BJ (cell line): ENCODE measurements around the gene XK. TPM values are rescaled to one million over a fixed set of nuclear protein-coding genes. Genes with fewer than 3 reads are reported as not detected.

Experiments
- CTCF ChIA-PET: fragments of 350-600 bp; formaldehyde crosslinking; extraction: SDS; loops from one replicate; lab custom pipeline; 2021; ENCODE audit warnings: antibody characterized with exemption, inconsistent platforms; lab: Yijun Ruan, JAX
- POLR2A ChIA-PET: fragments of 300-600 bp; sonication (Branson Sonifier 250); formaldehyde crosslinking; extraction: SDS; loops from one replicate; lab custom pipeline; 2021; ENCODE audit warnings: antibody characterized with exemption; lab: Charles Lee
- DNase-seq: peaks from one replicate; pipeline ENCODE4 v3.0.0-alpha.2; 2011; ENCODE audit warnings: low read depth
- H3K27me3 ChIP-seq: 2 replicates; pipeline ENCODE4 v1.6.0; 2011; ENCODE audit warnings: low read length; ENCODE audit not compliant: control insufficient read depth, insufficient read depth
- H3K36me3 ChIP-seq: 2 replicates; pipeline ENCODE4 v1.5.1; 2011; ENCODE audit warnings: low read length; ENCODE audit not compliant: control insufficient read depth, insufficient read depth
- H3K4me3 ChIP-seq: 2 replicates; pipeline ENCODE4 v1.5.1; 2011; ENCODE audit warnings: low read depth, mild to moderate bottlenecking, control low read depth, low read length
- polyA plus RNA-seq: library from polyadenylated mRNA; depleted of rRNA; stranded (reverse); fragments of >200 nt; gene quantifications from 2 replicates; pipeline ENCODE4 v1.2.3, GENCODE V29; 2011
- TF ChIP-seq, protein P1 (sequence below): IDR thresholded peaks from 2 replicates; pipeline ENCODE4 v1.5.1; 2011; ENCODE audit warnings: low read depth, mild to moderate bottlenecking, control low read depth, inconsistent platforms, low read length, moderate library complexity; ENCODE audit not compliant: insufficient read depth

XK gene
- polyA plus RNA-seq, 1 experiment, result not detected

DNA sequence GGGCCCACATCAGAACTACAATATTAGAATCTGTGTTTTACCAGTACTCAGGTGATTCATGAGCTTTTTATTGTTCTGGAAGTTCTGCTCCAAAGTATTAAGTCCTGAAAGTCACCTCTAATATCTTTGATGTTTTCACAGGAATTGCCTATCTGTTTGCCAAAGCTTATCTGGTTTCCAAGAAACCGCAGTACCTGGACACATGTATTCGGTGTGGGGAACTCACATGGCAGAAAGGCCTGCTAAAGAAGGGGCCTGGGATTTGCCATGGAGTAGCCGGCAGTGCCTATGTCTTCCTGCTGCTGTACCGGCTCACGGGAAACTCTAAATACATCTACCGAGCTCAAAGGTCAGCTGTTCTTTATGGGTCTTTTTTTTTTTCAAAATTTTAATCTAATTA is 18.4 kb upstream of the XK start:
- H3K27me3 ChIP-seq, result no peaks in the 10 kb centered on the region
- TF ChIP-seq, protein P1, sequence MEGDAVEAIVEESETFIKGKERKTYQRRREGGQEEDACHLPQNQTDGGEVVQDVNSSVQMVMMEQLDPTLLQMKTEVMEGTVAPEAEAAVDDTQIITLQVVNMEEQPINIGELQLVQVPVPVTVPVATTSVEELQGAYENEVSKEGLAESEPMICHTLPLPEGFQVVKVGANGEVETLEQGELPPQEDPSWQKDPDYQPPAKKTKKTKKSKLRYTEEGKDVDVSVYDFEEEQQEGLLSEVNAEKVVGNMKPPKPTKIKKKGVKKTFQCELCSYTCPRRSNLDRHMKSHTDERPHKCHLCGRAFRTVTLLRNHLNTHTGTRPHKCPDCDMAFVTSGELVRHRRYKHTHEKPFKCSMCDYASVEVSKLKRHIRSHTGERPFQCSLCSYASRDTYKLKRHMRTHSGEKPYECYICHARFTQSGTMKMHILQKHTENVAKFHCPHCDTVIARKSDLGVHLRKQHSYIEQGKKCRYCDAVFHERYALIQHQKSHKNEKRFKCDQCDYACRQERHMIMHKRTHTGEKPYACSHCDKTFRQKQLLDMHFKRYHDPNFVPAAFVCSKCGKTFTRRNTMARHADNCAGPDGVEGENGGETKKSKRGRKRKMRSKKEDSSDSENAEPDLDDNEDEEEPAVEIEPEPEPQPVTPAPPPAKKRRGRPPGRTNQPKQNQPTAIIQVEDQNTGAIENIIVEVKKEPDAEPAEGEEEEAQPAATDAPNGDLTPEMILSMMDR, result no peak
- ChIA-PET CTCF (no interaction called here), POLR2A (no interaction called here)
- no peak overlapping the region for H3K4me3 ChIP-seq
- no peak for DNase-seq
- H3K36me3 ChIP-seq, result no peaks in the 10 kb centered on the region

DNA sequence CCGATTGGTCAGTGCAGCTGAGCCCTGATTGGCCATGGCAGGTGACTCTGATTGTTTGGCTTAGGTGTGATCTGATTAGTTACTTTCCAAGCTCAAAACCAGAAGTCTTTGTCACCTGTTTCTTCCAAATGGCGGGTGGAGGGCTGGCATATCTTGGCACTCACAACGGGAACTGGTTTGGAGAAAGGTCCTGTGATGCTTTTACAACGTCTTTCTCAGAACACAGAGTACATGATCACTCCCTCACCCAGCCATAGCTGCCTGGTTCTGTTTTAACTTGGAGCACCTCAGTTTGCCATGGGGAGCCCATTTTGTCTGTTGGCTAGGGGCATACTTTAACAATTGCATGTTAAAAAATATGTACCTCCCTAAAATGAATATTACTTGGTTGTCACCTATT is 13.0 kb upstream of the XK start:
- TF ChIP-seq, protein P1, result no peak
- DNase-seq, result no peak
- ChIA-PET POLR2A (no interaction called here), CTCF (no interaction called here)
- Histone ChIP-seq H3K36me3 (no peaks in the 10 kb centered on the region), H3K27me3 (no peaks in the 10 kb centered on the region), H3K4me3 (no peak overlapping the region)

DNA sequence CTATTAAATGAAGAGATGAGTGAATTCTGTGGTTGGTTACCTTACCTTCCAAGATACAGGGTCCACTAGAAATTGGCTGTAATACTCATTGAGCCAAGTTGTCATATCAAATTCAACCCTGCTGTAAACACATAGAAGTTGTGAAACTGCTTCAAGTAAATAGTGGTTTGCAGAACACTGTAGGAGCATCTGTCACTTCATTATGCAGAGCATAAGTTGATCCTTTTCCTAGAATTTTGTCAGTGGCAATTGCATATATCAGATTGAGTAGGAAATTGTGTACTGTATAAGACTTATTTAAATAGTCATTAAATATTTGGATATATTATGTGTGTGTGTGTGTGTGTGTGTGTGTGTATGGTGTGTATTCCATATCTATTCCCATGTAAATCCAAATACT is 8.8 kb upstream of the XK start:
- POLR2A ChIA-PET, result no interaction called here
- TF ChIP-seq, protein P1, result no peak
- no peak overlapping the region for H3K4me3 ChIP-seq
- CTCF ChIA-PET, result no interaction called here
- no peak for DNase-seq
- H3K36me3 ChIP-seq, result no peaks in the 10 kb centered on the region
- H3K27me3 ChIP-seq, result no peaks in the 10 kb centered on the region

DNA sequence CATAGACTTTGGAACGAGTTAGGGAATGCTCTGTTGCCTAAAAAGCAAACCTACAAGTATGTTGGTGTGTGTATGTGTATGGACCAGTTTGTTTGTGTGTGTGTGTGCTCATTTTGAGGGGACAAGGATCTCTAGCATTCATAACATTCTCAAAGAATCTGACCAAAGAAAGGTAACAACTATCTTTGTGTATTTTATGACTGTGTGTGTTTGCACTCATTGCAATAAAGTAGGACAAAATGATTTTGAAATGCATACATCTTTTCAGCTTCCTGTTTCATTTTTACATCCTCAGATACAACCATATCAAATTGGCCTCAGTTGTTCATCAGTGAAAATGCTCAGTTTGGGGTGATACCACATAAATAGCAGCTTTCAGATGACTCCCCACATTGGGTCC is 8.3 kb upstream of the XK start:
- TF ChIP-seq, protein P1, result no peak
- POLR2A ChIA-PET, result no interaction called here
- H3K27me3 ChIP-seq, result no peaks in the 10 kb centered on the region
- no peaks in the 10 kb centered on the region for H3K36me3 ChIP-seq
- CTCF ChIA-PET, result no interaction called here
- no peak overlapping the region for H3K4me3 ChIP-seq
- no peak for DNase-seq

DNA sequence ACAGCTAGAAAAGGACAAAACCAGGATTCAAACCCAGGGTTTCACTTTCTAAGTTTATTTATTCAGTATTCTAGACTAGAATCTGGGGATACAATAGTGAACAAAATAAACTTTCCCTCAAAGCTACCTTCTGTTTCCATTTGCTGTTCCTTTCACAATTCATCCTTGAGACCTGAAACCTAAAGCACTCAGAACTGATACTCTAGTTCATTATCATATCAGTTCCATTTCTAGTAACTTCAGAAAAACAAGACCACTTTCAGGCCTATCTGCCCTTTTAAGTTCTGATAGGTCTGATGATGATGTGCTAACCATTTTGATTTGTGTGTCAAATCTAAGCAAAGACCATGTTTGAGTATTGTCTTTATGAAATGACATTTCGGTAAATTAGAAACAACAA is 7.8 kb upstream of the XK start:
- TF ChIP-seq, protein P1, result no peak
- CTCF ChIA-PET, result no interaction called here
- Histone ChIP-seq H3K36me3 (no peaks in the 10 kb centered on the region), H3K4me3 (no peak overlapping the region), H3K27me3 (no peaks in the 10 kb centered on the region)
- DNase-seq, result no peak
- POLR2A ChIA-PET, result no interaction called here
